Dermis lymphatic vessel endothelial cell (primary cell): Measurements from ENCODE around the gene DOCK8. TPM values are rescaled to one million over a fixed set of nuclear protein-coding genes. Genes with fewer than 3 reads are reported as not detected.

Source experiments
- total RNA-seq: library from RNA; depleted of rRNA; stranded (reverse); fragments of >200 nt; gene quantifications from 2 replicates; pipeline ENCODE4 v1.2.1, GENCODE V29; 2014

Gene DOCK8
- 5.5 and 9.4 TPM in 2 replicates for total RNA-seq

GRCh38 chr9:214648-215493, at the start of gene DOCK8:
Gene DOCK8, plus strand, starts transcription at chr9:214865. Its CDS starts 112 bp downstream, at chr9:214977.

GRCh38 chr9:178970-179383, 35.7 kb upstream of the DOCK8 start, which contains the start of gene ZNG1A:
Gene ZNG1A, minus strand, starts transcription at chr9:179056. Its CDS starts 87 bp downstream, at chr9:178969.

GRCh38 chr9:503881-504852, 289.5 kb downstream of the DOCK8 start, which contains the start of gene KANK1:
Gene KANK1, plus strand, starts transcription at chr9:504695.

Other genes starting within 250 kb of the DOCK8 start
- 5.8 and 6.9 TPM in 2 replicates for gene WASHC1, start 185.4 kb upstream of the DOCK8 start, total RNA-seq
- 0.11 and 0.17 TPM in 2 replicates for gene FOXD4, start 96.4 kb upstream of the DOCK8 start, total RNA-seq
- gene ZNG1A, start 35.8 kb upstream of the DOCK8 start, total RNA-seq: 27.4 and 43.3 TPM in 2 replicates